HS-5 (cell line): ENCODE measurements around the gene NBAS.

ENCODE experiments used
- DNase-seq: peaks from one replicate; pipeline ENCODE4 v3.0.0-alpha.2; 2012; ENCODE audit warnings: low read depth

The NBAS gene

GRCh38 chr2:15162620-15163019 lies 398.5 kb downstream of the NBAS start:
- no peak for DNase-seq

GRCh38 chr2:15160201-15160991 lies 400.7 kb downstream of the NBAS start:
- DNase-seq: no peak

- no peak for DNase-seq
Observed at GRCh38 chr2:15159751-15160177, 401.4 kb downstream of the NBAS start.

- DNase-seq: no peak
Observed at GRCh38 chr2:15159206-15159605, 401.9 kb downstream of the NBAS start.

GRCh38 chr2:15158532-15158931 lies 402.6 kb downstream of the NBAS start:
- no peak for DNase-seq

- DNase-seq: no peak
Observed at GRCh38 chr2:15158100-15158499, 403.0 kb downstream of the NBAS start.

GRCh38 chr2:15155959-15156574 lies 405.1 kb downstream of the NBAS start:
- DNase-seq: no peak

- DNase-seq: peak; percentile 28
Observed at GRCh38 chr2:15154297-15154696, 406.8 kb downstream of the NBAS start.

GRCh38 chr2:15152382-15152781 lies 408.8 kb downstream of the NBAS start:
- no peak for DNase-seq

- no peak for DNase-seq
Observed at GRCh38 chr2:15149063-15149462, 412.1 kb downstream of the NBAS start.

GRCh38 chr2:15147591-15147990 lies 413.5 kb downstream of the NBAS start:
- DNase-seq: no peak

GRCh38 chr2:15146960-15147359 lies 414.2 kb downstream of the NBAS start:
- no peak for DNase-seq

- DNase-seq: no peak
Observed at GRCh38 chr2:15145919-15146318, 415.2 kb downstream of the NBAS start.

- DNase-seq: no peak
Observed at GRCh38 chr2:15145046-15145817, 415.9 kb downstream of the NBAS start.

- no peak for DNase-seq
Observed at GRCh38 chr2:15142069-15142689, 419.0 kb downstream of the NBAS start.

- no peak for DNase-seq
Observed at GRCh38 chr2:15141211-15141610, 419.9 kb downstream of the NBAS start.

- DNase-seq: no peak
Observed at GRCh38 chr2:15136639-15137038, 424.5 kb downstream of the NBAS start.

GRCh38 chr2:15134957-15135356 lies 426.2 kb downstream of the NBAS start:
- no peak for DNase-seq

GRCh38 chr2:15133461-15133860 lies 427.7 kb downstream of the NBAS start:
- no peak for DNase-seq

- DNase-seq: no peak
Observed at GRCh38 chr2:15128846-15129245, 432.3 kb downstream of the NBAS start.

GRCh38 chr2:15127876-15128275 lies 433.3 kb downstream of the NBAS start:
- no peak for DNase-seq

- DNase-seq: no peak
Observed at GRCh38 chr2:15127301-15127700, 433.8 kb downstream of the NBAS start.

- no peak for DNase-seq
Observed at GRCh38 chr2:15126373-15126772, 434.8 kb downstream of the NBAS start.
